Ascending aorta (tissue), 2 donors: ENCODE data around the gene ACTL7B. TPM values are rescaled to one million over a fixed set of nuclear protein-coding genes. Genes with fewer than 3 reads are reported as not detected.
"Not testable (repeated sequence)": the region's sequence is repeated elsewhere in the genome, so short reads cannot be mapped to it uniquely, and the experiment has no call there.

Experiments
- DNase-seq, 2 donors: peaks; one replicate each; pipeline ENCODE4 v3.0.0-alpha.2; 2019; ENCODE audit warnings: low spot score in 2 of 2
- H3K27ac ChIP-seq, 2 donors: fragments of 200-600 bp; sonication (generic); one replicate each; pipeline ENCODE4 v1.5.1; 2016 to 2017; ENCODE audit warnings: mild to moderate bottlenecking in 1 of 2
- H3K27me3 ChIP-seq: fragments of 200-600 bp; sonication (generic); one replicate; pipeline ENCODE4 v1.5.1; 2017
- H3K36me3 ChIP-seq, 2 donors: fragments of 200-600 bp; sonication (generic); one replicate each; pipeline ENCODE4 v1.5.1; 2016
- H3K4me1 ChIP-seq, 2 donors: fragments of 200-600 bp; sonication (generic); one replicate each; pipeline ENCODE4 v1.5.1; 2016 to 2017; ENCODE audit warnings: mild to moderate bottlenecking in 1 of 2
- H3K4me3 ChIP-seq, 2 donors: fragments of 200-600 bp; sonication (generic); one replicate each; pipeline ENCODE4 v1.5.1; 2016 to 2017; ENCODE audit warnings: mild to moderate bottlenecking in 1 of 2
- H3K9me3 ChIP-seq, 2 donors: fragments of 200-600 bp; sonication (generic); one replicate each; pipeline ENCODE4 v1.5.1; 2016
- CTCF ChIP-seq, 3 experiments: fragments of 200-600 bp in 2 of 3; fragments of 450-650 bp in 1 of 3; sonication (generic) in 2 of 3; IDR thresholded peaks; one replicate each; pipeline ENCODE4 v1.5.1; 2016 to 2019; ENCODE audit warnings: antibody characterized with exemption in 3 of 3, mild to moderate bottlenecking in 1 of 3, moderate library complexity in 1 of 3
- intact Hi-C: fragments of 100-400 bp; cut with DNase I; formaldehyde crosslinking; loops from one replicate; pipeline ENCODE4 v1.15.1; 2023
- total RNA-seq: library from RNA; depleted of rRNA; stranded (reverse); fragments of >200 nt; gene quantifications from one replicate; pipeline ENCODE4 v1.1.0, GENCODE V29; 2016

Gene ACTL7B
- not detected for total RNA-seq

- H3K9me3 ChIP-seq: no peaks in the 10 kb centered on the region
- no peak within 1 kb of the TSS for H3K27ac ChIP-seq
- no peaks in the 10 kb centered on the region for H3K4me1 ChIP-seq
- no peak within 1 kb of the TSS for H3K4me3 ChIP-seq
- no peaks in the 10 kb centered on the region for H3K36me3 ChIP-seq
- H3K27me3 ChIP-seq: no peaks in the 10 kb centered on the region
- TF ChIP-seq CTCF (IDR thresholded peaks at IDR 0.05): no peak
- intact Hi-C loops: no loop called here
- DNase-seq: no peak
Observed at GRCh38 chr9:108855888-108856287, at the start of gene ACTL7B. TSS of gene ACTL7B (minus strand) at chr9:108855986. CDS start at chr9:108855930, 56 bp downstream.

- intact Hi-C loops: no loop called here
- Histone ChIP-seq H3K4me3 (no peak overlapping the region), H3K9me3 (no peaks in the 10 kb centered on the region), H3K4me1 (no peaks in the 10 kb centered on the region), H3K27ac (no peak overlapping the region), H3K36me3 (peaks cover 73 to 89% of the 10 kb centered on the region in 2 donors), H3K27me3 (no peaks in the 10 kb centered on the region)
- DNase-seq: no peak
- TF ChIP-seq CTCF (IDR thresholded peaks at IDR 0.05): no peak
Observed at GRCh38 chr9:108905494-108905893, 49.7 kb upstream of the ACTL7B start.

GRCh38 chr9:108904161-108904560 is 48.4 kb upstream of the ACTL7B start:
- no peak for DNase-seq
- Histone ChIP-seq H3K27ac (no peak overlapping the region), H3K4me3 (no peak overlapping the region), H3K27me3 (no peaks in the 10 kb centered on the region), H3K9me3 (no peaks in the 10 kb centered on the region), H3K4me1 (no peaks in the 10 kb centered on the region), H3K36me3 (peaks cover 76 to 89% of the 10 kb centered on the region in 2 donors)
- intact Hi-C loops: no loop called here
- no peak for TF ChIP-seq CTCF (IDR thresholded peaks at IDR 0.05)

- Histone ChIP-seq H3K27ac (no peak overlapping the region), H3K4me3 (no peak overlapping the region)
- intact Hi-C loops: no loop called here
Observed at GRCh38 chr9:108903420-108904103, 47.8 kb upstream of the ACTL7B start.

DNA sequence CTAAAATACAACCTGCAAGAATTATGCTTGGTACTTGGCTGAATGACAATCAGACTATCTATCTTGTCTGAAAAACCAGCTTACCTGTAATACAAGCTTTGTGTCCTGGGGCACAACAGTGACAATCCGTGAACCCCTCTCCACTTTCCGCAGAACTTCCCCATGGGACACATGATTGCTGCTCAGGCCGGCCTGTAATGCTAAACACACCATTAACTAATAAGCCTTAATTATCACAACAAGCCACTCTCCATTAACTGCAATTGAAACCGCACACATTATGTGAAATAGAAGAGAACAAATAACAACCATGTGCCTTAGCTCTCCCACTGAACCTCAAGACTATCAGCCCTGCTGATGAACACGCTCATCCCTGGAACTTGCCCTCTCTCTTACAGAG is 44.4 kb upstream of the ACTL7B start:
- TF ChIP-seq CTCF (IDR thresholded peaks at IDR 0.05): no peak
- H3K27me3 ChIP-seq: no peaks in the 10 kb centered on the region
- DNase-seq: no peak
- intact Hi-C loops: no loop called here
- H3K4me3 ChIP-seq: no peak overlapping the region
- H3K27ac ChIP-seq: no peak overlapping the region
- H3K4me1 ChIP-seq: no peaks in the 10 kb centered on the region
- H3K36me3 ChIP-seq: peaks cover 71 to 88% of the 10 kb centered on the region in 2 donors
- H3K9me3 ChIP-seq: no peaks in the 10 kb centered on the region

More at GRCh38 chr9:108903420-108904103, 47.8 kb upstream of the ACTL7B start:
- no peaks in the 10 kb centered on the region for H3K9me3 ChIP-seq
- no peaks in the 10 kb centered on the region for H3K27me3 ChIP-seq
- H3K4me1 ChIP-seq: no peaks in the 10 kb centered on the region
- no peak for TF ChIP-seq CTCF (IDR thresholded peaks at IDR 0.05)
- H3K36me3 ChIP-seq: peaks cover 73 to 89% of the 10 kb centered on the region in 2 donors
- DNase-seq: no peak

DNA sequence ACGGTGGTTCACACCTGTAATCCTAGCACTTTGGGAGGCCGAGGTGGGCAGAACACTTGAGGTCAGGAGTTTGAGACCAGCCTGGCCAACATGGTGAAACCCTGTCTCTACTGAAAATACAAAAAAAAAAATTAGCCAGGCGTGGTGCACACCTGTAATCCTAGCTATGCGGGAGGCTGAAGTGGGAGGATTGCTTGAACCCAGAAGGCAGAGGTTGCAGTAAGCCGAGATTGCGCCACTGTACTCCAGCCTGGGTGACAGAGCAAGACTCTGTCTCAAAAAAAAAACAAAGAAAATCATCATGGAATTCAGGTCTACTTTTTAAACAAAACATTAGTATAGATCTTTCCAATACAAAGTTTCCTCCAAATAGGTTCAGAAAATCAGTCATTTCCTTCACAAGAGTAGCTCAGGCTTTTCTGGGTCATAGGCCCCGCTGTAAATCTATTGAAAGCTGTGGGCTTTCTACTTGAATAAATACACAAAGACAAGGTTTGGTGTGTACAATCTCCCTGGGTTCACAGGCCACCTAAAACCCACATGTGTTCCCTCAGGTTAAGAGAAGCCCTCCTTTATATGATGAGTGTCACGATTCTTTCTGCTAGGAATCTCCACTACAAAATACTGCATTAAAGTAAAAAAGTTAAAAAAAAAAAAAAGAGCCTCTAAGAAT is 43.4 kb upstream of the ACTL7B start:
- H3K4me1 ChIP-seq, H3K9me3 ChIP-seq, H3K4me3 ChIP-seq, DNase-seq, H3K27me3 ChIP-seq, intact Hi-C loops, H3K27ac ChIP-seq: not testable (repeated sequence)
- H3K36me3 ChIP-seq: peaks cover 66 to 94% of the 10 kb centered on the region in 2 donors
